GM18505 (cell line): ENCODE results near the gene CXCL17.

Experiments
- ATAC-seq: cut with Tn5 transposase; IDR thresholded peaks from one replicate; pipeline ENCODE4 v1.9.1; 2021; ENCODE audit not compliant: unreplicated experiment
- POLR2A ChIP-seq: IDR thresholded peaks from 4 replicates; pipeline ENCODE4 v1.6.1; 2011; ENCODE audit warnings: borderline replicate concordance; ENCODE audit not compliant: insufficient read depth, insufficient read length; ENCODE audit errors: extremely low read depth

The CXCL17 gene

GRCh38 chr19:42409477-42409876, 33.3 kb downstream of the CXCL17 start:
- no peak for TF ChIP-seq POLR2A
- no peak for ATAC-seq

GRCh38 chr19:42407816-42408175, 35.0 kb downstream of the CXCL17 start:
- ATAC-seq, result no peak
- no peak for TF ChIP-seq POLR2A

DNA sequence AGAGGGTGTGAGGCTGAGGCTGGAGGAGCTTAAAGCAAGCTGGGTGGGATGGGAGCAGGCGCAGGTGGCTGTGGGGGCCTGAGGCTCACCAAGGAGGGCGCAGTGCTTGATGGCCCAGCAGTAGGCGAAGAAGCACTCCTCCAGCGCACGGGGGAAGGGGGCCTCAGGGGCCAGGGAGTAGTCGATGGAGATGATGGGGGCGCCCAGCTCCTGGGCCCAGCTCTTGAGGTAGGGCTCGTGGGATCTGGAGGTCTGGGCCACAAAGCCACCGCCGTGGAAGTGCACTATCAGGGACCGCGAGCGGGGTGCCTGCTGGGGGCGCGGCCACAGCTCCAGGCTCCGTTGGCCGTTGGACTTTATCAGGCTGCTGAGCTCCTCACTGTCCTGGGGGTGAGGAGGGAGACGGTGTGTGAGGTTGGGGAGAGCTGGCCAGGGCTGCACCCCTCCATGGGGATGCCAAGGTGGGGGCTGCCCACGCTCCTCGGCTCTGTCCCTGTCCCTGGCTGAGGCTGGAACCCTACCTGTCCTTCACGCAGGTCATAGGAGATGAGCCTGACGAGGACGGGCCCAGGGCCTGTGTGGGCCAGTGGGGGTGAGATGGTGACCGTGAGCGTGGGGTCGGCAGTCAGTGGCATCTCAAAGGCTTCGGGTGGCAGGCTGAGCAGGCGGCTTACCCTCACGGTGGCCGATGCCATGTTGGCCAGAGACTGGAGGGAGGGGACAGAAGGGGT, 35.5 kb downstream of the CXCL17 start:
- no peak for TF ChIP-seq POLR2A

GRCh38 chr19:42406111-42406510, 36.6 kb downstream of the CXCL17 start:
- ATAC-seq, result no peak
- no peak for TF ChIP-seq POLR2A

More for the DNA sequence above, 35.5 kb downstream of the CXCL17 start:
- no peak for ATAC-seq

GRCh38 chr19:42403586-42403985, 39.2 kb downstream of the CXCL17 start:
- TF ChIP-seq POLR2A, result no peak
- ATAC-seq, result no peak

DNA sequence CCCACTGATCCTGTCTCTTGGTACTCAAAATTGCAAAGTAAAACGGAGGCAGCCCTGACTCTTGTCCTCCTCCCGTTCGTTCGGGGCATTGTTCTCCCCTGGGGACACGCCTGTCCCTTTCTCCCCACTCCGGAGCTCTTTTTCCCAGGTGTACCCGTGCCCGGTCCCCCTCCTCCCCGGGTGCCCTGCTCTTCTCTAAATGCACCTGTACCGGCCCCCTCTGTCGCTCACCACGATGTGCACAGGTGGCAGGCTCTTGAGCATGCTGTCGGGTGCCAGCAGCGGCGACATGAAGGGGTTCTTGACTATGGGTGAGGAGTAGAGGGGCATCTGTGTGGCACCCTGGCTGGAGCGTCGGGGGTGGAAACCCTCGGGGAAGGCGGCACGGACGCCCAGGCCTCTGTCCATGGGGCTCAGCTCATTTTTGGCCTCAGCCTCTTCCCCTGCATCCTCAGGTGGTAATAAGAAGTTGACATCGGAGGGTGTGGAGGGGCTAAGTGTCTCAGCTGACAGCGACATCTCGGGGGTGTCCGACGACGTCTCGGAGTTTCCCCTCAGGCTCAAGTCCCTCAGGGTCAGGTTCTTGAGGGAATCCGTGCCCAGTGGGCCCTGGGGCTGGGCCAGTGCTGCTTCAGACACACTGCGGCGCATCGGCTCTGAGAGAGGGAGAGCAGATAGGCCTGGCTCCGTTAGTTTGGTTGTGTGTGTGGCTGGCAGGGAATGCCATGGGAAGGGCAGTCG, 40.2 kb downstream of the CXCL17 start:
- ATAC-seq, result no peak
- no peak for TF ChIP-seq POLR2A

DNA sequence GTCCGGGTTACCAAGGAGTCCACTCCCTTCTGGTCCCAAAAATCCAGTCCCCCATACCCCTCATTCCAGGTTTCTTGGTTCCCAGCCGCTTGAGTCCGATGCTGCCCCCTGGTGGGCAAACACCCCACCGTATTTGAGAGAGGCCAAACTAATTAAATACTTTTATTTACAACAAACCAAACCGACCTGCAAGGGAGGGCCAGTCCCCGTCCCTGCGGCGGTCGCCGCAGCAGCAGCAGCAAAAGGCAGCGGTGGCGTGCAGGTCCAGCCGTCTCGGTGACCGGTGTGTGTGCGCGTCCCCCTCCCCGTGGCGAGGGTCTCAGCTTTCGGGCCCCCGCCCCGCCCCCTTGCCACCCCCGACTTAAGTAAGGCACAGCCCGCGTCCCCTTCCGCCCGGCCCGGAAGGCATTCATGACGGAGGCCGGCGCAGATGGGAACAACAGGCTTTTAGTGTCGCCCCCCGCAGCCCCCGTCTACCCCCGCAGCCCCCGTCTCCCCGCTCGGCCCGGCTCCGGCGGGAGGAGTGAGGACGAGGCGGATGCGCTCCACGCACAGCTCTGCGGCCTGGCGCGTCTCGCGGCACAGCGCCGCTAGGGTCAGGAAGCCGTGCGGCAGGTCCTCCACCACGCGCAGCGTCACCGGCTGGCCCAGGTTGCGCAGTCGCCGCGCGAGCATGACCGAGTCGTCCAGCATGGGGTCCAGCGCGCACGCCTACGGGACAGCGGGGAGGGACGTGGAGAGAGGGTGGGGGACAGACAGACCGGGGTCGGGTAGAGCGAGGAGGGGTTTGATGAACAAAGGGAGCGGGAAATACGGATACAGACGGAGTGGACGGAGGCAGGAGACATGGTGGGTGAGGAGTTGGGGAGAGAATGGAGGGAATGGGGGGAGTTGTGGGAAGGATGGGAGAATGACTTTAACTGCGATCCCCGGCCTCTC, 41.1 kb downstream of the CXCL17 start:
- no peak for TF ChIP-seq POLR2A
- no peak for ATAC-seq

GRCh38 chr19:42400404-42400803, 42.3 kb downstream of the CXCL17 start:
- ATAC-seq, result no peak
- TF ChIP-seq POLR2A, result no peak

DNA sequence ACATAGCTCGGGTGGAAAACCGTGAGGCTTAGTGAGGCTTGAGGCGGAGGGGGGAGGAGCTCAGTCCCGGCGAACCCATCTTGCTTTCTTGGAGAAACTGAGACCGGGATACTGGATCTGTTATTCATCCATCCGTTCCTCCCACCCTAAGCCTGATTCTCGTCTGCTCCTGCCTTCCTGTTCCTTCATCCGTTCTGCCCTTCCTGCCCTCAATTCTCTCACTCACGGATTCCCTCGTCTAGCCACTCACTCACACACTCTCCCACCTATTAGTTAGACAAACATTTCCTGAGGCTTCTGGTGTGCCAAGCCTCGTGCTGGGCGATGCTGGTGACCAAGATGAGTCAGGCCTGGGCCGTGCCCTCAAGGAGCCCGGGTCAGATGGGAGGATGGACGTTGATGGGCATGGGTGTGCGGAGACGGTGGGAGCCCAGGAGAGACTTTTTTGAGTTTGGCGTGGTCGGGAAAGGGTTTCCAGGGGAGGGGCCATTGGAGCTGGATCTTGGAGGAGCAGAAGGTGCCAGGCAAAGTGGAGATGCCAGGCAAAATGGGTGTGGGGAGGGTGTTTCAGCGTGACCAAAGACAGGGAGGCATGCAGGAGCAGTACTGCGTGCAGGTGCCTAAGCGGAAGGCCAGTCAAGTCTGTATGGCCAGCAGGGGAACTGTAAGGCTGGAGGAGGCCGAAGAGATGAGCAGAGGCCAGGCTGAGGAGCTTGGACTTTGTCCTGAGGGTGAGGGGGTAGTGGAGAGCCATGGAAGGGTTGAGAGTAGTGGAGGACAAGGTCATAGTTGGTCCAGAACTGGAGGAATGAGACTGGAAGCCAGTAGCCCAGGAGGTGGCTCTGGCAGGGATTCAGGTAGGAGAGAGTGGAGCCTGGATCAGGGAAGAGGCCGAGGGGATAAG, 45.2 kb downstream of the CXCL17 start:
- no peak for ATAC-seq
- no peak for TF ChIP-seq POLR2A

DNA sequence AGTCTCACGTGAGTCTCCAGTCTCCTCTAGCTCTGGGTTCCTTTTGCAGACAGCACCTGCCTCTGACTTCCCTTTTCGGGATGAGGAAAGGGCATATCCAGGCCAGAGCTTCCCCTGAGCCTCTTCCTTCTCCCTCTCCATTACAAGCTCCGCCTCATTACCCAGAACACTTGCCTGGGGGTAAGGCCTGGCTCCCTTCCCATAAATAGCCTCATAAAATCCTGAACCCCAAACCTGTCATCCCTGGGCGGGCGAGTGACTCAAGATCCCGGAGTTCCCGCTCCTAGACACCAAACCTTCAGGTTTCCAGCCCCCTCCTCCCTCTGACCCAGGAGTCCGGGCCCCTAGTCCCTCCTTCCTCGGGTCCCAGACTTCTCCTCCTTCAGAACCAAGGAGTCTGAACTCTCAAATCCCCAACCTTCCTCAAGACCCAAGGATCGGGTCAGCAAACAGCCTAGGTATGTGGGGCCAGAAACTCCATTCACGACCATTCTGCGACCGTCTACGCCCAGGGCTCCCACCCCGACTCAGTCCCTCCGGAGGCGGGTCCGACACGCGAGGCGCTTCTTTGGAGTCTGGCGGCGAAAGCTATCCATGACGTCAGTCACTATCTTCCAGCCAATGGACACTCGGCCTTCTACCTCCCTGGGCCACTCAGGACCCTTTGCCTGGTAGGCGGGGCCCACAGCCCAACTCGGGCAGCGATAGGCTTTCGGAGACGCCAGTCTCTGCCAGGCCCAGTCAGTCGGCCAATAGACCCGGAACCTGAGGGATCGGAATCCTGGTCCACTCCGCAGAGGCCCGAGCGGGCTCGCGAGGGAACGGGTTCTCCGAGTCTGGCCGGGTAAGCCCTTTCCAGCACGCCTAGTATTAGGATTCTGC, 46.1 kb downstream of the CXCL17 start:
- ATAC-seq, result peak; percentile 96
- TF ChIP-seq POLR2A, result peak; percentile 97

GRCh38 chr19:42394751-42395150, 48.0 kb downstream of the CXCL17 start:
- ATAC-seq, result no peak
- TF ChIP-seq POLR2A, result no peak
